ENCODE data around the gene CHST13. TPM values are rescaled to one million over a fixed set of nuclear protein-coding genes. Genes with fewer than 3 reads are reported as not detected.

Gene CHST13
- total and polyA plus RNA-seq, 2 of the 4 experiments (the other 2 are of a cell fraction) = not detected

DNA sequence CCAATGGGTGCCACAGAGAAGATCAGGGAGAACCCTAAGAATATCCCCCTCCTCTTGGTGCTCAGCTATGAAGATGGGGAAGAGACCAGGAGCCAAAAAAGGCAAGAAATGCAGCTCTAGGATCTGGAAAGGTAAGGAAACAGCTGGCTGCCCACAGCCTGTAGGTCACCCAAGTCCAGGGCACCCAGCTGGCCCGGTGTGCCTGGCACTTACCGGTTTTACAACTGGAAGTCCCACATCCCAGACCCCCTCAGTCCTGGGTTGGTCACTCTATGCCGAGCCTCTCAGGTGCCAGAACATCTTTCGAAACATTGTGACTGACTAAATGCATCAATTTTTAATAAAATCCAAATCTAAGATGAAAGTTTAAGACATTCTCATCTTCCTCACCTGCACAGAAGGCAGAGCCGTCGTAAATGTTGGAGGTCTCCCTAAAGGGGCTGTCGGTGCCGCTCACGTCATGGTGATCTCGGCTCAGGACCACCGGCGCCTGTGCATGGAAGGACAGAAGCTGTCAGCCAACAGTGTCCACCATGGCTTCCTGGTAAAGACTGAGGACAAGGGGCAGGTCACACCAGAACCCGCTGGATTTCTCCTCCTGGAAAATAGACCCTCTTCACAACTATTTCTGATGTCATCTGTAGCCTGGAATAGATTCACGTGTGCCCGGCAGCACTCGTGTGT is 34.9 kb upstream of the CHST13 start:
- Histone ChIP-seq H3K36me3 (ENCODE audit: control insufficient read depth, insufficient read depth, low read length) (no peaks in the 10 kb centered on the region), H3K14ac (replicated peaks; ENCODE audit: low read depth, low read length) (no peak overlapping the region), H4K91ac (ENCODE audit: insufficient read depth, low read depth, low read length) (no peak overlapping the region), H3K4me1 (ENCODE audit: control insufficient read depth, insufficient read depth, low read length) (no peaks in the 10 kb centered on the region), H3K79me1 (ENCODE audit: low read depth in 1 of 2, low read length in 2 of 2) (no peaks in the 10 kb centered on the region), H2AK9ac (replicated peaks; ENCODE audit: low read depth, low read length, poor library complexity) (no peak overlapping the region), H3K56ac (ENCODE audit: extremely low read depth, insufficient read depth, low read length) (no peak overlapping the region), H3K23ac (ENCODE audit: low read depth, low read length) (no peak overlapping the region), H3K4me2 (ENCODE audit: low read depth, low read length) (no peak overlapping the region), H2BK120ac (ENCODE audit: low read depth, low read length) (no peak overlapping the region), H3K27ac (ENCODE audit: insufficient read depth, low read length) (no peak overlapping the region), H3K4ac (ENCODE audit: low read depth, low read length) (no peak overlapping the region), H3K9me1 (ENCODE audit: insufficient read depth, low read length) (no peaks in the 10 kb centered on the region), H3K4me3 (ENCODE audit: insufficient read depth, low read depth, low read length) (no peak overlapping the region), H3K18ac (ENCODE audit: low read depth, low read length) (no peak overlapping the region), H2AK5ac (ENCODE audit: low read depth, low read length) (no peak overlapping the region), H3K9ac (ENCODE audit: low read depth, low read length) (no peak overlapping the region), H2AFZ (replicated peaks; ENCODE audit: low read length, poor library complexity) (no peak overlapping the region), H4K5ac (ENCODE audit: low read depth, low read length) (no peak overlapping the region), H3K9me3 (ENCODE audit: control insufficient read depth, insufficient read depth, low read length) (no peaks in the 10 kb centered on the region), H4K20me1 (ENCODE audit: insufficient read depth, low read length) (no peaks in the 10 kb centered on the region), H3K27me3 (ENCODE audit: control insufficient read depth, insufficient read depth, low read length) (peaks cover 17% of the 10 kb centered on the region; the same call in 1 of the 2 replicates), H2BK20ac (ENCODE audit: low read depth, low read length) (no peak overlapping the region), H2BK15ac (ENCODE audit: low read depth, low read length) (no peak overlapping the region), H4K8ac (ENCODE audit: low read depth in 2 of 2, low read length in 2 of 2) (no peak overlapping the region), H2BK5ac (ENCODE audit: low read depth, low read length, poor library complexity, severe bottlenecking) (no peak overlapping the region)
- ATAC-seq (ENCODE audit: low read depth) = no peak
- dilution Hi-C loops (cut with HindIII; ENCODE audit: low sequenced_read_pairs, unreplicated experiment) (no loop called here), in situ Hi-C loops (cut with MboI; ENCODE audit: low sequenced_read_pairs) (no loop called here), intact Hi-C loops (cut with micrococcal nuclease) (no loop called here)
- WGBS, 2 experiments (ENCODE audit: extremely low coverage in 2 of 2, insufficient read length in 1 of 2) = 80% methylated on average over 5 of the region's 16 CpGs; no CpG with 5 or more reads in 1 of the 2 experiments
- BruUV-seq (replicated peaks) = no TSS peak
- TF ChIP-seq CHD1 (IDR thresholded peaks at IDR 0.05; ENCODE audit: low read depth, low read length) = no peak
- no peak for TF ChIP-seq MAZ (IDR thresholded peaks at IDR 0.05; ENCODE audit: borderline replicate concordance, low read depth, low read length)
- TF ChIP-seq, protein P1, sequence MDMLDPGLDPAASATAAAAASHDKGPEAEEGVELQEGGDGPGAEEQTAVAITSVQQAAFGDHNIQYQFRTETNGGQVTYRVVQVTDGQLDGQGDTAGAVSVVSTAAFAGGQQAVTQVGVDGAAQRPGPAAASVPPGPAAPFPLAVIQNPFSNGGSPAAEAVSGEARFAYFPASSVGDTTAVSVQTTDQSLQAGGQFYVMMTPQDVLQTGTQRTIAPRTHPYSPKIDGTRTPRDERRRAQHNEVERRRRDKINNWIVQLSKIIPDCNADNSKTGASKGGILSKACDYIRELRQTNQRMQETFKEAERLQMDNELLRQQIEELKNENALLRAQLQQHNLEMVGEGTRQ (IDR thresholded peaks at IDR 0.05; ENCODE audit: low read depth, low read length) = no peak
- no peak for TF ChIP-seq NFE2L2 (IDR thresholded peaks at IDR 0.05; ENCODE audit: low read depth, low read length)
- no peak for TF ChIP-seq POLR2A (IDR thresholded peaks at IDR 0.05; ENCODE audit: low read depth, low read length)
- no peak for TF ChIP-seq SMC3 (IDR thresholded peaks at IDR 0.05; ENCODE audit: low read depth, low read length)
- TF ChIP-seq MAFK (IDR thresholded peaks at IDR 0.05; ENCODE audit: low read depth, low read length) = no peak
- no peak for TF ChIP-seq MXI1 (IDR thresholded peaks at IDR 0.05; ENCODE audit: borderline replicate concordance, low read depth, low read length)
- no peak for TF ChIP-seq RFX5 (IDR thresholded peaks at IDR 0.05; ENCODE audit: low read depth, low read length)
- no peak for TF ChIP-seq CEBPB (IDR thresholded peaks at IDR 0.05; ENCODE audit: low read depth, low read length)
- no peak for TF ChIP-seq RAD21 (IDR thresholded peaks at IDR 0.05; ENCODE audit: low read length)
- no peak for TF ChIP-seq BHLHE40 (IDR thresholded peaks at IDR 0.05; ENCODE audit: low read depth, low read length)
- TF ChIP-seq FOS (IDR thresholded peaks at IDR 0.05; ENCODE audit: low read depth, low read length) = no peak
- no peak for TF ChIP-seq ELK1 (IDR thresholded peaks at IDR 0.05; ENCODE audit: borderline replicate concordance, low read depth, low read length)
- no peak for TF ChIP-seq CTCF (conservative IDR thresholded peaks at IDR 0.05; ENCODE audit: low read depth, low read length)
- no peak for TF ChIP-seq RCOR1 (IDR thresholded peaks at IDR 0.05; ENCODE audit: insufficient replicate concordance, low read length)
- POLR2A ChIA-PET (ENCODE audit: unreplicated experiment) = no interaction called here
- no peak for DNase-seq
- CTCF ChIA-PET = no interaction called here
